ENCODE measurements around the gene TMCO4.

TMCO4 gene

DNA sequence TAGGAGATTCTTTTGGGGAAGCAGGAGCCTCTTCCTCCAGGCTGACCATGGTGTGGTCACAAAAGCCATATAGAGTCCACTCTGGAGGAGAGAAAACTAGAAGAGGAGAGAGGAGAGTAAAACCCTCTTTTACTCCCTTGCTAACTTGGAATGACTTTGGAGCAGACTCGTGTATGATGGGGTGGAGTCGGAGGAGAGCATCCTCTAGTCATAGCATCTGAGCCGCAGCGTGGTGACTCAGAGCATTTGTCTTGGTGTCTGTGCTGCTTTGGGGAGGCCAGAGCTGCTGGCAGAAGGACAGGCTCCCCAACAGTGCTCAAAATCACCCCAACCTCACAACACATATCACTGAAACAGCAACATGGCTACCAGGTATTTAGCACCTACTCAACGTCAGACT is 123.9 kb downstream of the TMCO4 start:
- no peaks in the 10 kb centered on the region for H3K4me1 ChIP-seq (ENCODE audit: control insufficient read depth, insufficient read depth, low read length)
- H3K36me3 ChIP-seq (ENCODE audit: control insufficient read depth in 2 of 2, insufficient read depth in 1 of 2, low read length in 2 of 2), result no peaks in the 10 kb centered on the region
- no peak overlapping the region for H3K4me3 ChIP-seq (ENCODE audit: low read depth, low read length)
- ChIA-PET POLR2A (no interaction called here), CTCF (interaction anchor here (1.2 kb wide), 1 partner anchor 28 kb away, joined by 3 read pairs; no protein-coding TSS in a partner anchor)
- no peaks in the 10 kb centered on the region for H3K9me3 ChIP-seq (ENCODE audit: control insufficient read depth, insufficient read depth, low read depth, low read length)
- TF ChIP-seq ZNF571 (tag by site-specific recombination; IDR thresholded peaks at IDR 0.05), result no peak
- TF ChIP-seq ZNF341 (tag by site-specific recombination; IDR thresholded peaks at IDR 0.05; ENCODE audit: low read depth), result no peak
- TF ChIP-seq, protein P1, sequence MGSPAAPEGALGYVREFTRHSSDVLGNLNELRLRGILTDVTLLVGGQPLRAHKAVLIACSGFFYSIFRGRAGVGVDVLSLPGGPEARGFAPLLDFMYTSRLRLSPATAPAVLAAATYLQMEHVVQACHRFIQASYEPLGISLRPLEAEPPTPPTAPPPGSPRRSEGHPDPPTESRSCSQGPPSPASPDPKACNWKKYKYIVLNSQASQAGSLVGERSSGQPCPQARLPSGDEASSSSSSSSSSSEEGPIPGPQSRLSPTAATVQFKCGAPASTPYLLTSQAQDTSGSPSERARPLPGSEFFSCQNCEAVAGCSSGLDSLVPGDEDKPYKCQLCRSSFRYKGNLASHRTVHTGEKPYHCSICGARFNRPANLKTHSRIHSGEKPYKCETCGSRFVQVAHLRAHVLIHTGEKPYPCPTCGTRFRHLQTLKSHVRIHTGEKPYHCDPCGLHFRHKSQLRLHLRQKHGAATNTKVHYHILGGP (tag by site-specific recombination; IDR thresholded peaks at IDR 0.05), result no peak
- TF ChIP-seq ZBTB21 (tag by site-specific recombination; IDR thresholded peaks at IDR 0.05), result no peak
- TF ChIP-seq ZNF248 (tag by site-specific recombination; IDR thresholded peaks at IDR 0.05), result no peak
- TF ChIP-seq SETDB1 (IDR thresholded peaks at IDR 0.05; ENCODE audit: insufficient read length, low read length), result no peak
- TF ChIP-seq KLF8 (tag by site-specific recombination; IDR thresholded peaks at IDR 0.05), result no peak
- no peak for TF ChIP-seq ZNF2 (tag by site-specific recombination; IDR thresholded peaks at IDR 0.05)
- TF ChIP-seq ZNF416 (tag by site-specific recombination; IDR thresholded peaks at IDR 0.05), result no peak
- no peak for TF ChIP-seq HOXC10 (CRISPR knock-in tag; IDR thresholded peaks at IDR 0.05)
- no peak for TF ChIP-seq SP7 (tag by site-specific recombination; IDR thresholded peaks at IDR 0.05)
- no peak for TF ChIP-seq KLF9 (tag by site-specific recombination; IDR thresholded peaks at IDR 0.05; ENCODE audit: low read depth)
- no peak for TF ChIP-seq ZFHX2 (tag by site-specific recombination; conservative IDR thresholded peaks at IDR 0.05)
- TF ChIP-seq ZNF211 (tag by site-specific recombination; IDR thresholded peaks at IDR 0.05; ENCODE audit: low read depth), result no peak
- TF ChIP-seq ZNF621 (tag by site-specific recombination; IDR thresholded peaks at IDR 0.05), result no peak
- no peak for TF ChIP-seq HOXD13 (CRISPR knock-in tag; IDR thresholded peaks at IDR 0.05; ENCODE audit: borderline replicate concordance)
- H3K27ac ChIP-seq (ENCODE audit: extremely low read depth, low read depth, low read length), result no peak overlapping the region

DNA sequence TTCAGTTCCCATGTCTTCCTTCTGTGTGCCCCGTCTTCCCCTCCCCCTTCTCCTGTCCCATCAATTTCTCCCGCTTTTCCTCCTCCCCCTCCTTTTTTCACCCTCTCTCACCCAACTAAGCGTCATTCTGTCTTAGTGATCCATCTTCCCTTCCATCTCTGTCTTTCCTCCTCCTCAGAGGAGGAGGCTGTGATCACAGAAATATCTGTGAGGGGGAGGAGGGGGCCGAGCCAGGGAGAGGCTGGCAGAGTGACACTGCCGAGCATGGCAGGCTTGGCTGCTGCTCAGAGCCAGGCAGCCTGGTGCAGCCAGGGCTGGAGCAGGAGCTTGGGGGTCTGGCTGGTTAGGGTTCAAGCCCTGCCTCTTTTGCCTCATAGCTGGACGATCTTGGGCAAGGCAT is 127.5 kb downstream of the TMCO4 start:
- CTCF ChIA-PET, result interaction anchor here (1.1 to 2.1 kb wide), 2 partner anchors 10 to 12 kb away, joined by 4 to 17 read pairs; no protein-coding TSS in a partner anchor
- POLR2A ChIA-PET, result interaction anchor here (0.5 kb wide), 1 partner anchor 74 kb away, joined by 5 read pairs; no protein-coding TSS in a partner anchor
- Histone ChIP-seq H3K36me3 (ENCODE audit: control insufficient read depth in 2 of 2, insufficient read depth in 1 of 2, low read length in 2 of 2) (no peaks in the 10 kb centered on the region), H3K4me3 (ENCODE audit: low read depth, low read length) (no peak overlapping the region), H3K4me1 (ENCODE audit: control insufficient read depth, insufficient read depth, low read length) (no peaks in the 10 kb centered on the region), H3K27ac (ENCODE audit: extremely low read depth, low read depth, low read length) (no peak overlapping the region), H3K9me3 (ENCODE audit: control insufficient read depth, insufficient read depth, low read depth, low read length) (no peaks in the 10 kb centered on the region)
- TF ChIP-seq, protein P2, sequence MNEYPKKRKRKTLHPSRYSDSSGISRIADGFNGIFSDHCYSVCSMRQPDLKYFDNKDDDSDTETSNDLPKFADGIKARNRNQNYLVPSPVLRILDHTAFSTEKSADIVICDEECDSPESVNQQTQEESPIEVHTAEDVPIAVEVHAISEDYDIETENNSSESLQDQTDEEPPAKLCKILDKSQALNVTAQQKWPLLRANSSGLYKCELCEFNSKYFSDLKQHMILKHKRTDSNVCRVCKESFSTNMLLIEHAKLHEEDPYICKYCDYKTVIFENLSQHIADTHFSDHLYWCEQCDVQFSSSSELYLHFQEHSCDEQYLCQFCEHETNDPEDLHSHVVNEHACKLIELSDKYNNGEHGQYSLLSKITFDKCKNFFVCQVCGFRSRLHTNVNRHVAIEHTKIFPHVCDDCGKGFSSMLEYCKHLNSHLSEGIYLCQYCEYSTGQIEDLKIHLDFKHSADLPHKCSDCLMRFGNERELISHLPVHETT (tag by site-specific recombination; IDR thresholded peaks at IDR 0.05), result no peak
- TF ChIP-seq ZNF596 (tag by site-specific recombination; IDR thresholded peaks at IDR 0.05) (no peak), GLI4 (tag by site-specific recombination; IDR thresholded peaks at IDR 0.05) (no peak), ZNF335 (tag by site-specific recombination; conservative IDR thresholded peaks at IDR 0.05) (no peak), ZNF677 (tag by site-specific recombination; IDR thresholded peaks at IDR 0.05) (no peak), ZNF221 (tag by site-specific recombination; IDR thresholded peaks at IDR 0.05; ENCODE audit: borderline replicate concordance) (no peak)
- TF ChIP-seq, protein P1 (tag by site-specific recombination; IDR thresholded peaks at IDR 0.05), result no peak
